Keratinocyte (primary cell): ENCODE results near the gene PITX3. TPM values are rescaled to one million over a fixed set of nuclear protein-coding genes. Genes with fewer than 3 reads are reported as not detected.

Experiments
- DNase-seq: peaks from one replicate; pipeline ENCODE4 v3.0.0-alpha.2; 2011; ENCODE audit warnings: low read depth, missing footprints, low spot score
- FAIRE-seq: peaks from 2 replicates; lab custom pipeline; 2011; peaks lifted over from hg19 to GRCh38; lab: Jason Lieb, UNC
- H2AFZ ChIP-seq: 2 replicates; pipeline ENCODE4 v1.6.0; 2012; ENCODE audit warnings: low read length, control low read depth, inconsistent platforms; ENCODE audit not compliant: control insufficient read depth
- H3K27ac ChIP-seq: 2 replicates; pipeline ENCODE4 v1.5.1; 2011; ENCODE audit warnings: low read length; ENCODE audit not compliant: control insufficient read depth, insufficient read depth
- H3K27me3 ChIP-seq: 3 replicates; pipeline ENCODE4 v1.6.0; 2011; ENCODE audit warnings: low read length; ENCODE audit not compliant: control insufficient read depth, insufficient read depth; ENCODE audit errors: extremely low read depth
- H3K36me3 ChIP-seq, 2 experiments: 2 replicates in 1 of 2; 3 replicates in 1 of 2; pipeline ENCODE4 v1.5.1; 2011; ENCODE audit warnings: low read length in 2 of 2, mild to moderate bottlenecking in 1 of 2; ENCODE audit not compliant: control insufficient read depth in 2 of 2, insufficient read depth in 2 of 2; ENCODE audit errors: extremely low read depth in 1 of 2
- H3K4me1 ChIP-seq: 3 replicates; pipeline ENCODE4 v1.5.1; 2011; ENCODE audit warnings: low read length; ENCODE audit not compliant: control insufficient read depth, insufficient read depth; ENCODE audit errors: extremely low read depth
- H3K4me2 ChIP-seq: 3 replicates; pipeline ENCODE4 v1.6.0; 2011; ENCODE audit warnings: low read depth, low read length; ENCODE audit not compliant: control insufficient read depth, insufficient read depth; ENCODE audit errors: extremely low read depth
- H3K4me3 ChIP-seq, 3 experiments: fragments of 200-600 bp in 1 of 3; sonication (generic) in 1 of 3; 2 replicates in 2 of 3; 3 replicates in 1 of 3; pipeline ENCODE4 v1.5.1; 2011 to 2016; ENCODE audit warnings: low read length in 3 of 3, mild to moderate bottlenecking in 3 of 3, control low read depth in 2 of 3, inconsistent platforms in 1 of 3, low read depth in 1 of 3, mixed read lengths in 1 of 3, mixed run types in 1 of 3, moderate library complexity in 1 of 3; ENCODE audit not compliant: control insufficient read depth in 2 of 3, insufficient read depth in 2 of 3; ENCODE audit errors: extremely low read depth in 1 of 3
- H3K79me2 ChIP-seq: 2 replicates; pipeline ENCODE4 v1.6.0; 2012; ENCODE audit warnings: low read length; ENCODE audit not compliant: control insufficient read depth, insufficient read depth
- H3K9ac ChIP-seq: 3 replicates; pipeline ENCODE4 v1.6.0; 2011; ENCODE audit warnings: low read length; ENCODE audit not compliant: control insufficient read depth, insufficient read depth; ENCODE audit errors: extremely low read depth
- H3K9me1 ChIP-seq: 3 replicates; pipeline ENCODE4 v1.6.0; 2011; ENCODE audit warnings: low read length; ENCODE audit not compliant: control insufficient read depth, insufficient read depth; ENCODE audit errors: extremely low read depth
- H3K9me3 ChIP-seq: 2 replicates; pipeline ENCODE4 v1.5.1; 2012; ENCODE audit warnings: low read depth, low read length; ENCODE audit not compliant: control insufficient read depth
- H4K20me1 ChIP-seq: 3 replicates; pipeline ENCODE4 v1.6.0; 2011; ENCODE audit warnings: low read length; ENCODE audit not compliant: control insufficient read depth, insufficient read depth; ENCODE audit errors: extremely low read depth
- CTCF ChIP-seq, 3 experiments: IDR thresholded peaks in 1 of 3; conservative IDR thresholded peaks in 1 of 3; optimal IDR thresholded peaks in 1 of 3; 2 replicates in 2 of 3; 3 replicates in 1 of 3; pipeline versions ENCODE3 to v1.5.1; 2011; ENCODE audit warnings: low read length in 3 of 3, mild to moderate bottlenecking in 3 of 3, moderate library complexity in 2 of 3, control low read depth in 1 of 3, inconsistent platforms in 1 of 3; ENCODE audit not compliant: insufficient read depth in 2 of 3; ENCODE audit errors: extremely low read depth in 1 of 3
- EZH2 ChIP-seq: IDR thresholded peaks from one replicate; pipeline ENCODE4 v1.6.1; 2012; ENCODE audit warnings: inconsistent platforms, mild to moderate bottlenecking, low read length, moderate library complexity
- dilution Hi-C: fragments of 300-500 bp; cut with MboI; formaldehyde crosslinking; loops from one replicate; pipeline ENCODE4 v1.7.0; 2020; ENCODE audit warnings: low sequenced_read_pairs; ENCODE audit not compliant: extremely low pct_ligation_motif_present
- polyA plus RNA-seq, 5 experiments: library from polyadenylated mRNA; depleted of rRNA in 3 of 5; stranded (reverse) in 3 of 5; stranded (forward) in 1 of 5; unstranded in 1 of 5; fragments of >200 nt; gene quantifications; 1 replicate in 1 of 5; 2 replicates in 3 of 5; 3 replicates in 1 of 5; pipeline versions ENCODE4 v1.2.1 to v1.2.3, GENCODE V29; 2011 to 2012; ENCODE audit warnings: missing spikeins in 2 of 5, low read depth in 1 of 5, low replicate concordance in 1 of 5

Gene PITX3
- polyA plus RNA-seq, 1 donor (not counting 4 experiments of a cell fraction or from before 2014, with no cell fraction given), result not detected

- Histone ChIP-seq H3K4me3 (peak overlapping the region; percentile 17 to 68 (median 51)), H3K9me1 (no peaks in the 10 kb centered on the region), H3K9me3 (no peaks in the 10 kb centered on the region), H3K36me3 (no peaks in the 10 kb centered on the region), H3K79me2 (no peaks in the 10 kb centered on the region), H3K4me2 (peak overlapping the region; percentile 90), H3K27me3 (peaks cover 38% of the 10 kb centered on the region), H4K20me1 (no peaks in the 10 kb centered on the region), H3K9ac (peak overlapping the region; percentile 31), H3K27ac (no peak overlapping the region), H2AFZ (peak overlapping the region; percentile 64), H3K4me1 (peaks cover 24% of the 10 kb centered on the region)
- TF ChIP-seq CTCF (optimal IDR thresholded peaks at IDR 0.05 in 1 of 3, IDR thresholded peaks at IDR 0.05 in 1 of 3, conservative IDR thresholded peaks at IDR 0.05 in 1 of 3; ENCODE audit: extremely low read depth in 1 of 3, insufficient read depth in 2 of 3, low read length in 3 of 3) (peak; percentile 95 to 100 (median 99)), EZH2 (no peak)
- dilution Hi-C loops, result no loop called here
- DNase-seq (no peak), FAIRE-seq (peak; percentile 78)
These were observed 11.5 kb downstream of the PITX3 start for GRCh38 chr10:102229810-102230263.

GRCh38 chr10:102227050-102227449 lies 14.3 kb downstream of the PITX3 start:
- Histone ChIP-seq H3K79me2 (no peaks in the 10 kb centered on the region), H3K4me3 (no peak overlapping the region), H2AFZ (no peak overlapping the region), H3K9me3 (no peaks in the 10 kb centered on the region), H3K4me2 (no peak overlapping the region), H3K27me3 (peaks cover 38% of the 10 kb centered on the region), H3K36me3 (no peaks in the 10 kb centered on the region), H3K4me1 (peaks cover 24% of the 10 kb centered on the region), H3K9me1 (no peaks in the 10 kb centered on the region), H3K9ac (no peak overlapping the region), H3K27ac (no peak overlapping the region), H4K20me1 (no peaks in the 10 kb centered on the region)
- no peak for DNase-seq
- TF ChIP-seq EZH2, result no peak
- no peak for TF ChIP-seq CTCF (optimal IDR thresholded peaks at IDR 0.05 in 1 of 3, IDR thresholded peaks at IDR 0.05 in 1 of 3, conservative IDR thresholded peaks at IDR 0.05 in 1 of 3; ENCODE audit: extremely low read depth in 1 of 3, insufficient read depth in 2 of 3, low read length in 3 of 3)
- no peak for FAIRE-seq
- dilution Hi-C loops, result no loop called here
